Calu3 (cell line): ENCODE results near the gene MAST3. TPM values are rescaled to one million over a fixed set of nuclear protein-coding genes. Genes with fewer than 3 reads are reported as not detected.

Source experiments
- BruUV-seq: library from RNA; stranded (reverse); fragments of 400-500 nt; replicated peaks from 2 replicates; lab custom pipeline; 2021; lab: Mats Ljungman, UMichigan
- CTCF ChIA-PET: fragments of 300-600 bp; sonication (Branson Sonifier 250); formaldehyde crosslinking; loops from one replicate; lab custom pipeline; 2022; ENCODE audit warnings: antibody characterized with exemption; lab: Charles Lee
- DNase-seq: peaks from one replicate; pipeline ENCODE4 v3.0.0; 2022
- H3K27ac Mint-ChIP-seq: one replicate; pipeline ENCODE4 v1.8.0; 2022; ENCODE audit warnings: mixed read lengths; ENCODE audit not compliant: unreplicated experiment
- H3K27me3 Mint-ChIP-seq: one replicate; pipeline ENCODE4 v1.8.0; 2022; ENCODE audit warnings: mixed read lengths; ENCODE audit not compliant: unreplicated experiment
- H3K36me3 Mint-ChIP-seq: one replicate; pipeline ENCODE4 v1.8.0; 2022; ENCODE audit warnings: mild to moderate bottlenecking, moderate library complexity, mixed read lengths; ENCODE audit not compliant: insufficient read depth, unreplicated experiment
- H3K4me1 Mint-ChIP-seq: one replicate; pipeline ENCODE4 v1.8.0; 2022; ENCODE audit warnings: mild to moderate bottlenecking, low read depth, mixed read lengths; ENCODE audit not compliant: unreplicated experiment
- H3K4me3 Mint-ChIP-seq: one replicate; pipeline ENCODE4 v1.8.0; 2022; ENCODE audit warnings: mild to moderate bottlenecking, low read depth, moderate library complexity, mixed read lengths; ENCODE audit not compliant: unreplicated experiment
- H3K9me3 Mint-ChIP-seq: one replicate; pipeline ENCODE4 v1.8.0; 2022; ENCODE audit warnings: low read depth, mixed read lengths; ENCODE audit not compliant: unreplicated experiment
- CTCF ChIP-seq: fragments of 200-600 bp; IDR thresholded peaks from one replicate; pipeline ENCODE4 v1.8.0; 2022; ENCODE audit warnings: antibody characterized with exemption; ENCODE audit not compliant: unreplicated experiment
- intact Hi-C: fragments of 100-400 bp; cut with micrococcal nuclease; formaldehyde crosslinking; loops from one replicate; pipeline ENCODE4 v1.10.0; 2022; ENCODE audit not compliant: unreplicated experiment
- total RNA-seq: library from RNA; stranded (reverse); gene quantifications from 2 replicates; pipeline ENCODE4 v1.2.3, GENCODE V29; 2022

MAST3 gene
- total RNA-seq, 1 experiment from 2014 or later: 5.9 TPM

- CTCF ChIA-PET: no interaction called here
- Mint-ChIP-seq H3K36me3 (peaks cover 12% of the 10 kb centered on the region), H3K4me1 (peaks cover 8% of the 10 kb centered on the region), H3K27me3 (no peaks in the 10 kb centered on the region), H3K9me3 (no peaks in the 10 kb centered on the region), H3K4me3 (no peak overlapping the region), H3K27ac (no peak overlapping the region)
- DNase-seq: no peak
- TF ChIP-seq CTCF: no peak
- no TSS peak for BruUV-seq
- intact Hi-C loops: no loop called here
These were observed 24.8 kb downstream of the MAST3 start for GRCh38 chr19:18122424-18122823.

GRCh38 chr19:18122860-18123795 lies 25.6 kb downstream of the MAST3 start:
- no peak overlapping the region for H3K4me3 Mint-ChIP-seq
- intact Hi-C loops: no loop called here
- BruUV-seq: no TSS peak
- H3K36me3 Mint-ChIP-seq: peaks cover 7% of the 10 kb centered on the region
- H3K27me3 Mint-ChIP-seq: no peaks in the 10 kb centered on the region
- TF ChIP-seq CTCF: no peak
- no peak overlapping the region for H3K27ac Mint-ChIP-seq
- DNase-seq: no peak
- peaks cover 4% of the 10 kb centered on the region for H3K4me1 Mint-ChIP-seq
- no peaks in the 10 kb centered on the region for H3K9me3 Mint-ChIP-seq
- CTCF ChIA-PET: no interaction called here

GRCh38 chr19:18123819-18124218 lies 26.2 kb downstream of the MAST3 start:
- CTCF ChIA-PET: no interaction called here
- no TSS peak for BruUV-seq

GRCh38 chr19:18126097-18126496 lies 28.5 kb downstream of the MAST3 start:
- BruUV-seq: no TSS peak
- no peak overlapping the region for H3K27ac Mint-ChIP-seq
- CTCF ChIA-PET: no interaction called here
- DNase-seq: no peak
- peaks cover 5% of the 10 kb centered on the region for H3K36me3 Mint-ChIP-seq
- H3K9me3 Mint-ChIP-seq: no peaks in the 10 kb centered on the region
- no peaks in the 10 kb centered on the region for H3K4me1 Mint-ChIP-seq
- no peaks in the 10 kb centered on the region for H3K27me3 Mint-ChIP-seq
- intact Hi-C loops: no loop called here
- H3K4me3 Mint-ChIP-seq: no peak overlapping the region
- TF ChIP-seq CTCF: no peak

More at GRCh38 chr19:18123819-18124218, 26.2 kb downstream of the MAST3 start:
- Mint-ChIP-seq H3K27ac (no peak overlapping the region), H3K9me3 (no peaks in the 10 kb centered on the region), H3K27me3 (no peaks in the 10 kb centered on the region), H3K4me1 (no peaks in the 10 kb centered on the region), H3K36me3 (peaks cover under 1% of the 10 kb centered on the region), H3K4me3 (no peak overlapping the region)
- TF ChIP-seq CTCF: no peak
- DNase-seq: no peak
- intact Hi-C loops: no loop called here
